GM18517 (cell line): ENCODE data around the gene MED16.
"Not testable (repeated sequence)": the region's sequence is repeated elsewhere in the genome, so short reads cannot be mapped to it uniquely, and the experiment has no call there.

Experiments used
- ATAC-seq: cut with Tn5 transposase; IDR thresholded peaks from one replicate; pipeline ENCODE4 v1.9.1; 2021; ENCODE audit warnings: mild to moderate bottlenecking, moderate library complexity; ENCODE audit not compliant: unreplicated experiment

Gene MED16

GRCh38 chr19:840519-841206 is 52.3 kb downstream of the MED16 start, which contains the start of gene PRTN3:
TSS of gene PRTN3 (plus strand) at chr19:840999. CDS start at chr19:841009, 10 bp downstream.
- ATAC-seq = no peak

GRCh38 chr19:835210-835810 is 57.7 kb downstream of the MED16 start:
- ATAC-seq = no peak

DNA sequence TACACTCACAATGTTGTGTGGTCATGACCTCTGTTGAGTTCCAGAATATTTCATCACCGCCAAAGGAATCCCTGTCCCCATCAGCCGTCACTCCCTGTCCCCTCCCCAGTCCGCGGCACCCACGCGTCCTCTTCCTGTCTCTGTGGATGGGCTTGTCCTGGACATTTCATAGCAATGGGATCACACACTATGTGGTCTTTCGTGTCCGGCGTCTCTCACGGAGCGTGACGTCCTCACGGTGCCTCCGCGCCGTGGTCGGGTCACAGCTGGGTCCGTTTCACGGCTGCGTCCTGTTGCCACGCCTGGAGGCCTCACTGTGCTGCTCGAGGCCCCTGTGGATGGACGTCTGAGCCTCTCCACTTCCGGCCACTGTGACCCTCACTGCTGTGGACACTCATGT is 58.8 kb downstream of the MED16 start:
- ATAC-seq = no peak

DNA sequence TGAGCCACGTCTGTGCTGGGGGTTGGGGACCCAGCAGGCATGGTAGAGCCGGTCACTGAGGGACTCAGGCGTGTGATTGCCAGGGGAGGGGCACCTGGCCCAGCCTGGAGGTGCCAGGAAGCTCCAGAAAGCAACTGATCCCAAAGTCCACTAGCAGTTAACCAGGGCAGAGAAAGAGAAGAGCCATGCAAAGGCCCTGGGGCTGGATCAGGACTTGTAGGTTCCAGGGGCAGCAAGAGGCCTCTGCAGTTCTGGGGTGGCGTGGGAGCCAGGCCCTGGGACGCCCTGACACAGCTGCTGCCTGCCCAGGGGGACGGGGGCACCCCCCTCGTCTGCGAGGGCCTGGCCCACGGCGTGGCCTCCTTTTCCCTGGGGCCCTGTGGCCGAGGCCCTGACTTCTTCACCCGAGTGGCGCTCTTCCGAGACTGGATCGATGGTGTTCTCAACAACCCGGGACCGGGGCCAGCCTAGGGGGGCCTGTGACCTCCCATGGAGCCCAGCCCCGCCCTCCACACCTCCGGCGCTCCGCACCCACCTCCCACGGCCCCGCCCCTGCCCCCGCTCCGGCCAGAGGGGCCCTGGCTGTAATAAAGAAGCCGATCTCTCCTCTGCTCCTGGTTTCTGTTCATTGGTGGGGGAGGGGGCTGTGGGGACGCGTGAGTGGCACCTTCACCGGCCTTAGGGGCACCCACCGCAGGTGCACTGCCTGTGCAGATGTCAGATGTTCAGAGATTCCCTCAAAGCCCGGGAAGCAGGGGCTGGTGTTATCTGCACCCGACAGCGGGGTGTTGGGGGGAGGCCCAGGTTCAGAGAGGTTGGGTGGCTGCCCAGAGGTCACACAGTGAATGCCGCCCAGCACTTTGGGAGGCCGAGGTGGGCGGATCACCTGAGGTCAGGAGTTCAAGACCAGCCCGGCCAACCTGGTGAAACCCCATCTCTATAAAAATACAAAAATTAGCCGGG is 61.3 kb downstream of the MED16 start:
- no peak for ATAC-seq

GRCh38 chr19:829129-829758 is 63.7 kb downstream of the MED16 start:
- ATAC-seq = no peak

DNA sequence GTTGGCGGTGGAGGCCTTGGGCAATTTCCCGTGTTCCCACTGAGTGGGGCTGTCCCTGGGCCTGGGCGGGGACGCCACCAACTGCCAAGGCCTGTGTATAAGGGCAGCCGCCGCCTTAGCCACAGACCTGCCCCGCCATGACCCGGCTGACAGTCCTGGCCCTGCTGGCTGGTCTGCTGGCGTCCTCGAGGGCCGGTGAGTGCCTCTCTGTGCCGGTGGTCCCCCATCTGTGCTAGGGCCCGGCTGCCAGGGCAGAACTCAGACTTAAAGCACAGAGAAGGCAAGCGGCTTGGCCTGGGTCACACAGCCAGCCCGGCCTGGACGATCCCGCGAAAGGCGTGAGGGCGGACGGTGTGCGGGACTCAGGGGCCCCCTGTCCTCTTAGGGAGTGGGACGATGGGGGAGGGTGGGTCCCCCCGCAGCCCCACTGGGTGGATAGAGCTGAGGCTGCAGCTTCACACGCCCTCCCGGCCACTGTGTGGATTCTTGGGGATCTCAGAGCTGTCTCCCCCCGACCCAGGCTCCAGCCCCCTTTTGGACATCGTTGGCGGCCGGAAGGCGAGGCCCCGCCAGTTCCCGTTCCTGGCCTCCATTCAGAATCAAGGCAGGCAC is 65.2 kb downstream of the MED16 start, which contains the start of gene AZU1:
TSS of gene AZU1 (plus strand) at position 128 of the 612 bp plus-strand sequence. CDS start at position 138, 10 bp downstream.
- ATAC-seq = no peak

- no peak for ATAC-seq
These were observed 65.7 kb downstream of the MED16 start for GRCh38 chr19:827314-827709.

DNA sequence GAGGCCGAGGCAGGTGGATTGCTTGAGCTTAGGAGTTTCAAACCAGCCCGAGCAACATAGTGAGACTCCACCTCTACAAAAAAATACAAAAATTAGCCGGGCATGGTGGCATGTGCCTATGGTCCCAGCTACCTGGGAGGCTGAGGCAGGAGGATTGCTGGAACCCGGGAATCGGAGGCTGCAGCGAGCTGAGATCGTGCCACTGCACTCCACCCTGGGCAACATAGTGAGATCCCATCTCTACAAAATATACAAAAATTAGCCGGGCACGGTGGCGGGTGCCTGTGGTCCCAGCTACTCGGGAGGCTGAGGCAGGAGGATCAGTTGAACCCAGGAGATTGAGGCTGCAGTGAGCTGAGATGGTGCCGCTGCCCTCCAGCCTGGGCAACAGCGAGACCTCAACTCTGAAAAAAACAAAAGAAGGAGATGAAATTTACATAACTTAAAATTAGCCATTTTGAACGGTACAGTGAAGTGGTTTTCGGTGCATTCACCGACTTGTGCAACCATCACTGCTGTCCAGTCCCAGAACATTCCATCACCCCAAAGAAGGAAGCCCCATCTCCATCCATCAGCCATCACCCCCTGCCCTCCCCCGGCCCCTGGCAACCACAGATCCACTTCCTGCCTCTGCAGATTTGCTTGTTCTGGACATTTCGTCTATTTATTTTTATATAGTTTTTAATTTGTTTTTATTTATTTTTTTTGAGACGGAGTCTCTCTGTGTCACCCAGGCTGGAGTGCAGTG is 66.9 kb downstream of the MED16 start:
- ATAC-seq = no peak

DNA sequence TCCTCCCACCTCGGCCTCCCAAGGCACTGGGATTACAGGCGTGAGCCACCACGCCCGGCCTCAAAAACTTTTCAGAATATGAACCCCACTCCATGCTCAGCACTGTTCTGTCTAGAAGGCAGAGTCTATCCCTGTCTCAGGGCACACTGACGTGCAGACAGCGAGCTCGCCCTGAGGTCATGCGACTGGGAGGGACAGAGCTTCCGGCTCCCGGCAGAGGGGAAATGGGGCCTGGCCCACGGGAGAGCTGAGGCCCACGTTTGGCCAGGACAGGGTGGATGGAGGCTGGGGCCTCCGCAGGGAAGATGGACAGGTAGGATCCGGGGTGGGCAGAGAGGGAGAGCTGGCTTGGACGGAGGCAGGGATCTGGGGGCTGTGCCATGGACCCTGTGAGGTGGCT is 68.1 kb downstream of the MED16 start:
- no peak for ATAC-seq

DNA sequence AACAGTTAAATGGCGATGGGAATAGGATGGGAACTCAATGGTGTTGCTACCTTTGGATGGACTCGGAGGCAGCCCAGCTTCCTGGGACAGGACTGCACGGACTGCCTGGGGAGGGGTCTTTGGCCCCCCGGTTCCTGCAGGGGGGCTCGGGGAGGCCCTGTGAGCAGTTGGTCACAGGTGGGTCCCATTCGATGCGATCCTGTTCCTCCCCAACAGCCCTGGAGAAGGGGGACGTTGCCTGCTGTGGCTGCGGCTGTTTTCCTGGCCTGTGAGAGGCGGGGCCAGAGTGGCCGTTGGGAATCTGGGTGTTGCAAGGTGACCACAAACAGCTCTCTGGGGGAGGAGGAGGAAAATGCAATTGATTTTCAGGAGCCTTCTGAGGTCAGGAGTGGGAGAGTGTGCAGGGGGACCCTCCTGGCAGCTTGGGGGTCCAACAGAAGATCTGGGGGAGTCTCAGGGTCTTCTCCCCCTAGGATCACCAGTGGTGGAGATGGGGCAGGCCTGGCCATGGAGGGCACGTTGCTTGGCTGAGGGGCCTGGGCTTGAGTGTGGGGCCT is 69.3 kb downstream of the MED16 start:
- no peak for ATAC-seq

- no peak for ATAC-seq
These were observed 71.0 kb downstream of the MED16 start, which contains the start of gene PLPPR3 for GRCh38 chr19:821825-822503. TSS of gene PLPPR3 (minus strand) at chr19:821955. CDS start at chr19:821559, 396 bp downstream.

- ATAC-seq = no peak
These were observed 71.7 kb downstream of the MED16 start for GRCh38 chr19:821231-821824.

DNA sequence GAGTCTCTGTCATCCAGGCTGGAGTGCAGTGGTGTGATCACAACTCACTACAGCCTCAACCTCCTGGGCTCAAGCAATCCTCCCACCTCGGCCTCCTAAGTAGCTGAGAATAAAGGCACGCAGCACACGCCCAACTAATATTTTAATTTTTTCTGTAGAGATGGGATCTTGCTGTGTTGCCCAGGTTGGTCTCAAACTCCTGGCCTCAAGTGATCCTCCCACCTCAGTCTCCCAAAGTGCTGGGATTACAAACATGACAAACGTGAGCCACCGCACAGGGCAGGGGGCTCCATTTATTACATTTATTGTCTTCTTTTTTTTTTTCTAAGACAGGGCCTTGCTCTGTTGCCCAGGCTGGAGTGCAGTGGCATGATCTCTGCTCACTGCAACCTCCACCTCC is 72.8 kb downstream of the MED16 start:
- not testable (repeated sequence) for ATAC-seq
